HG03565 (cell line): ENCODE data around the gene MTSS2.

Source experiments
- ATAC-seq: cut with Tn5 transposase; IDR thresholded peaks from one replicate; pipeline ENCODE4 v1.9.1; 2021; ENCODE audit warnings: mild to moderate bottlenecking, moderate library complexity; ENCODE audit not compliant: unreplicated experiment

MTSS2 gene

DNA sequence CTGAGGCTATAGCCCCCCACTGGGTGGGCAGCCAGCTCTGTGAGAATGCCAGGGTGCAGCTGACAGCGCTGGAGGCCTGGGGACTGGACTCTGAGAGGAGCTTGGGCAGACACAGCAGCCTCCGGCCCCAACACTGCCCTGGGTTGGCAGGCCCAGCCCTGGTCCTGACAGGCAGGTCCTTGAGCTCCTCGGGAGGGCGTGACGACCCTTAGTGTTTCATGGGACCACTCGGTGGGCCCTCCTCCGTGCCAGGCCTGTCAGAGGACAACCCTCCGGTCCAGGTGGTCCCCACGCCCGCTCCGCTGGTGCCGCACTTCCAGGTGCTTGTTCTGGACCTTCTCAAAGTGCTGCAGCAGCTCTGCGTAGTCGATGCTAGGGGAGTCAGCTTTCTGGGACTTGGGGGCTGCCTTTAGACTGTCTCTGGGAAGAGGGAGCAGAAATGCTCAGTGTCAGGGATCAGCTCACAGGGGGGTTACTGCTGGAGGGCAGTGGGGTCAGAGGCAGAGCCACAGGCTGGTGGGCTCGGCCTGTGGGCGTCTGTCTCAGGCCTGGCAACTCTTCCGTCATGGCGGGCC lies 1.9 kb upstream of the MTSS2 start:
- no peak for ATAC-seq

- no peak for ATAC-seq
Measured at GRCh38 chr16:70687102-70687511, 1.3 kb upstream of the MTSS2 start.

DNA sequence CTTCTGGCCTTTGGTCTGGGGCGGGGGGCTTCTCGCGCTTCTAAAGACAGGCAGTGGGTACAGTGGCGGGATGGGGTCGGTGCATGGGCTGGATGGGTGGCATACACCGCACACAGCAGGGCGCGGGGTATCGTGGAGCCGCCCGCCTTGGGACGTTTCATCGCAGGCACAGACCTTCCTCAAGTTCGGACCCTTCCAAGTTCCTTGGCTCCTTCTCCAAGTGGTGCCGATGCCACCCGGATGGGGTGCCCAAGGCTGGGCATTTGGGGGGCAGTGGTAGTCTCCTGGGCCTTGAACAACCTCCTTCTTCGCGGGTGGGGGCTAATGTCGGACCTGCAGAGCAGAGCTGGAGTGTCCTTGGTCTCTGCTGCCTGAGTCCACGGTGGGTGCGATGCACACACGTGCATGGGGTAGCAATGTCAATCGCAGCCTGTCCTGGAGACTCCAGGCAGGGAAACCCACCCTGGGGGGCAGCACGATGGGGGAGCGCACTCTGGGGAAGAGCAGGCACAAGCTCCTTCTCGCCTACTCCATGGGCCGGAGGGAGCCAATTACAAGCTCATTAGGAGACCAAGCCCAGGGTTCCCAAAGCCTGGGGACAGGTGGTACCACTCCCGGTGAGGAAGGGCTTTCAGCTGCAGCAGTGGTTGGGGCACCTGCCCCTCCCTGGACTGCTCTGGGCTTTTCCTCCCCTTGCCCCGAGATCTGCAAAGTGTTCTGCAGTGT lies 686 bp upstream of the MTSS2 start:
- no peak for ATAC-seq

GRCh38 chr16:70685061-70685937 lies 554 bp downstream of the MTSS2 start:
- no peak for ATAC-seq

DNA sequence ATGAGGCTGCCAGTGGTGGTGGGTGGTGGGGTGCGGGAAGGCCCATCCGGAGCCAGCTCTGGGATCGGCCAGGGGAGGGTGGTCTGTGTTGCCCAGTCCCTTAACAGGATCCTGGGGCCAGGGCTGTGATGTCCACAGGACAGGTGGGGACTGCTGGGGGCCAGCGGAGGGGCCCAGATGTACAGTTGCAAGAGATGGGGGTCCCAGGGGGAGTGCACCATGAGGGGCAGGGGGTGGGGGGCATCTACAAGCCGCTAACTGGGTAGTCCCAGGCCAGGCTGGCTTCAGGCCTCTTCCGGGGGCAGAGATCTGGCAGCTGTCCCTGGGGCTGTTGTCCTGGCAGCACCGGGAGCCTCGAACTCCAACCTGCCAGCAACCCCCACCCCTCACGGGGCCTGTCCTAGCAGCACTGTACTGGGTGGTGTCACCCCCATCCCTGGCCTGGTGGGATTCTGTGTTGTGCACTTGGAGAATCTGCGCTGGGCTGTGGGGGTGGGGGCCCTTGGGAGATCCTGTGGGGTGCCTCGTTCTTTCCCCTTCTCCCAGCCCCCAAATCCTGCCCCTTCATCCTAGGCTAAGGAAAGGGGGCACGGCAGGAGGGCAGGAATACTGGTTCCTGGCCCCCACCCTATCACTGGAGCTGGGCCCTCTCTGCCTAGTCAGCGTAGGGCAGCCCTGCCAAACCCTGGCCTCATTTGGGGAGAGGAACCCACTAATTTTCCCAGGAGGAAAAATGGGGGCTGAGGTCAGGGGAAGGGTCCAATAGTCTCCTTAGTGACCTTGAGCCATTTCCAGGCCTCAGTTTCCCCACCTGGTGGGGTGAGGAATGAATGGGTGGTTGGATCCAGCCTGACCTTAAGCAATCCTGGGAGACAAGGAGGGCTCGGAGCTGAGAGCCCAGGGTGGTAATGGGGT lies 1.4 kb downstream of the MTSS2 start:
- ATAC-seq, result no peak

- no peak for ATAC-seq
Measured at GRCh38 chr16:70683146-70683944, 2.5 kb downstream of the MTSS2 start.

GRCh38 chr16:70682239-70683145 lies 3.4 kb downstream of the MTSS2 start:
- no peak for ATAC-seq

GRCh38 chr16:70681382-70682238 lies 4.2 kb downstream of the MTSS2 start:
- ATAC-seq, result no peak

GRCh38 chr16:70680495-70681381 lies 5.1 kb downstream of the MTSS2 start:
- no peak for ATAC-seq

- no peak for ATAC-seq
Measured at GRCh38 chr16:70679671-70680494, 6.0 kb downstream of the MTSS2 start.

- ATAC-seq, result no peak
Measured at GRCh38 chr16:70678898-70679670, 6.8 kb downstream of the MTSS2 start.

DNA sequence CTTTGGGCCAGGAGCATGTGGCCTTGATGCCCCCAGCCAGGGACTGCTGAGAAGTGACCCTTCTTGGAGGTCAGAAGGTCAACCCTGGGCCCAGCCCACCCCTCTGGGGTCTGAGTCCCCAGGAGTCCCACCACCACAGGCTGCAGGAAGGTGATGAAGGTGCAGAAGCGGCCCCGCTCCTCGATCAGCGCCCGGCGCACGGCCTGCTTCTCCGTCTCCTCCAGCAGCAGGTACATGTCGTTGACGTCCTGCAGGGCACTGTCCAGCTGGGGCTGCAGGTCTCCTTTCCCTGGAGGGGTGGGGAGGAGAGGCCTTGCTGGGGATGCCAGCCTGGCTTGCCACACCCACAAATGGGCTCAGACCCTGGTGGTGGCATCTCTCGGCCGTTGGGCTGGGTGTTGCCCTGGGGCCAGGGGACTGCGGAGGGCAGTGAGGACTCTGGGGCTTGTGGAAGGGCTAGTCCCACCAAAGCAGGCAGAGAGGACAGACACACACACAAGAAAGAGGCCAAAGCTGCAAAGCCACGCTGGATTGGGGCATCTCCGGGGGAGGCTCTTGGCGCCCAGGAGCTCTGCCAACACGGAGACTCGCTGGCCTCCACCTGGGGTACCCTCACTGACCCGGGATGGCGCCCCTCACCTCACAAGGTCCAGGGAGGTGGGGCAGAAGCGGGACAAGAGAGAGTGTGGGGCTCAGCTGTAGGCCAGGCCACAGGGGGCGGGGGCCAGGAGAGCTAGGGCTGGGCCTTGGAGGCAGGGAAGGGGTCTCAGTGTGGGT lies 7.5 kb downstream of the MTSS2 start:
- ATAC-seq, result no peak

GRCh38 chr16:70677499-70678120 lies 8.2 kb downstream of the MTSS2 start:
- ATAC-seq, result no peak
